ENCODE data around the gene NUP35. TPM values are rescaled to one million over a fixed set of nuclear protein-coding genes. Genes with fewer than 3 reads are reported as not detected.
A peak's percentile ranks its signal among the peaks of the same experiment; 100 is the strongest.

Gene NUP35
- polyA plus RNA-seq, 2 of the 4 experiments (the other 2 are of a cell fraction), result 39.6 to 45.9 TPM

GRCh38 chr2:183124957-183125255 lies 663 bp downstream of the NUP35 start:
- TF ChIP-seq POLR2AphosphoS2 (conservative IDR thresholded peaks at IDR 0.05; ENCODE audit: low read length) (no peak), KDM1A (IDR thresholded peaks at IDR 0.05; ENCODE audit: low read depth) (0 out of 2 replicates have a peak, but pooled peaks have one; percentile 24)
- no peak for DNase-seq (ENCODE audit: low read depth in 1 of 2, low spot score in 1 of 2)
- H3K4me2 ChIP-seq, result peak overlapping the region; percentile 90
- CTCF ChIA-PET, result interaction anchor here (1.2 kb wide), 1 partner anchor 18 kb away, joined by 3 read pairs; no protein-coding TSS in a partner anchor
- POLR2A ChIA-PET, result interaction anchor here (1.0 to 1.7 kb wide), 2 partner anchors 13 to 16 kb away, joined by 4 read pairs; no protein-coding TSS in a partner anchor
- peak overlapping the region; percentile 61 for H3K4me3 ChIP-seq
- H3K4me1 ChIP-seq, result peaks cover 29% of the 10 kb centered on the region
- no peaks in the 10 kb centered on the region for H3K9me3 ChIP-seq
- FAIRE-seq, result no peak
- peak overlapping the region; percentile 76 to 96 for H3K27ac ChIP-seq
- 2% methylated on average over 10 of the region's 10 CpGs for WGBS (ENCODE audit: missing lambda C conversion rate)
- ATAC-seq, result no peak

GRCh38 chr2:183125659-183126341 lies 1.6 kb downstream of the NUP35 start:
- peak overlapping the region; percentile 90 for H3K4me2 ChIP-seq
- ChIA-PET CTCF (no interaction called here), POLR2A (interaction anchor here (0.6 kb wide), 1 partner anchor 49 kb away, joined by 3 read pairs; no protein-coding TSS in a partner anchor)
- peaks cover 29% of the 10 kb centered on the region for H3K4me1 ChIP-seq
- DNase-seq (ENCODE audit: low read depth in 1 of 2, low spot score in 1 of 2) (no peak), FAIRE-seq (no peak), ATAC-seq (no peak)
- peak overlapping the region; percentile 69 to 76; a peak in 5 of 6 replicates for H3K27ac ChIP-seq
- TF ChIP-seq NR3C1 (IDR thresholded peaks at IDR 0.05) (no peak), HDAC2 (IDR thresholded peaks at IDR 0.05) (no peak), SREBF2 (IDR thresholded peaks at IDR 0.05) (no peak), REST (IDR thresholded peaks at IDR 0.05) (no peak), HOXA7 (CRISPR knock-in tag; IDR thresholded peaks at IDR 0.05) (no peak), CTCF (IDR thresholded peaks at IDR 0.05) (no peak), ESRRA (IDR thresholded peaks at IDR 0.05; ENCODE audit: borderline replicate concordance, low read length) (no peak), RAD21 (conservative IDR thresholded peaks at IDR 0.05 in 1 of 2, IDR thresholded peaks at IDR 0.05 in 1 of 2) (no peak), HOXB13 (CRISPR knock-in tag; IDR thresholded peaks at IDR 0.05; ENCODE audit: low read depth) (no peak), POLR2A (IDR thresholded peaks at IDR 0.05; ENCODE audit: low read length) (no peak), MAZ (IDR thresholded peaks at IDR 0.05; ENCODE audit: borderline replicate concordance, low read depth, low read length) (no peak), BHLHE40 (IDR thresholded peaks at IDR 0.05; ENCODE audit: low read depth, low read length) (no peak), FOXS1 (CRISPR knock-in tag; IDR thresholded peaks at IDR 0.05) (no peak), E2F6 (IDR thresholded peaks at IDR 0.05; ENCODE audit: borderline replicate concordance, low read depth) (no peak), JUNB (IDR thresholded peaks at IDR 0.05) (no peak), EHMT2 (IDR thresholded peaks at IDR 0.05; ENCODE audit: low read depth) (no peak), ATOH8 (CRISPR knock-in tag; IDR thresholded peaks at IDR 0.05; ENCODE audit: low read depth) (no peak), BCL3 (IDR thresholded peaks at IDR 0.05) (no peak), RARB (CRISPR knock-in tag; IDR thresholded peaks at IDR 0.05) (no peak)
- WGBS (ENCODE audit: missing lambda C conversion rate), result 55% methylated on average over 11 of the region's 11 CpGs
- peak overlapping the region; percentile 61 for H3K4me3 ChIP-seq
- no peaks in the 10 kb centered on the region for H3K9me3 ChIP-seq

All from A549 (cell line).